NT2/D1 (cell line): ENCODE data around the gene KCNK3.

Experiments
- YY1 ChIP-seq: IDR thresholded peaks from 2 replicates; pipeline ENCODE4 v1.6.1; 2011; ENCODE audit not compliant: insufficient read length, insufficient read depth
- ZNF274 ChIP-seq: IDR thresholded peaks from 2 replicates; pipeline ENCODE4 v1.6.1; 2011; ENCODE audit warnings: mild to moderate bottlenecking, low read depth, low read length

DNA sequence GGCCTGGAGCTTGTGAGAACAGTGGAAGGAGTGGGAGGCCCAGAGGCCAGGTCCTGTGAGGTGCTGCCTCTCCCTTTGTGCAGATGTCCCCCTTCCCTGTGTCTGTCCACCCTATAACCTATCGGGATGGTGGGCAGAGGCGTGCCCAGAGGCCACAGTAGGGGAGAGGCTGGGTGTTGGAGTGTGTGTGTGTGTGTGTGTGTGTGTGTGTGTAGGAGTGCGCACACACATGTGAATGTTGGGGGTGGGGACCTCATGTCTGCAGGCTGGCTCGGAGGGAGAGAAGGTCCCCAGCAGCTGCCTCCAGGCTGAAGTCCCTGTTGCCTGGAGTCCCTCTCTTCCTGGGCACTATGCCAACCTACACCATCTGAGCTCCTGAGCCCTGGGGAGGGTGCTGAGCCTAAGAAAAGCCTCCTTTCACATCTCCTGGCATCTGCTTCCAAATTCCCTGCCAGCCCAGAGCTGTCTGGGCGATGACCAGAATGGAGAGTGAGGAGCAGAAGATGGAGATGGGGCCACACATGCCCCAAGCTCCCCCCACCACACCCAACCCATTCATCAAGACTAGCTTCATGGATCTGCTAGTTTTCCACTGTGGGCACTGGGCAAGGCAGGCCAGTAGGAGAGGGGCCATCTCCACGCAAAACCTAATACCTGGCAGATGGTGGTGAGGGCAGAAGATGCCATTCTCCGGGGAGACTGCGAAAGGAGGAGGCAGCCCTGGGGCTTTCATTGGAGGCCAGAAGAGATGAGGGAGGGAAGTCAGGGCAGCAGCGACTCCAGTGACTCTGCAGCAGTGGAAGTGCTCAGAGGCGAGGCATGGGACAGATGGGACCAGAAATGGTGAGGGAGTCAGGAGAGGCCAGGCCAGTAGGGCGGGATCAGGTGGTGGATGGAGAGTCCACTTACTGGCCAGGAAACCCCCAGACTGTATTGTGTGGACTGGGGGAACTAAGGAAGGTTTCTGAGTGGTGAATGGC is 20.3 kb downstream of the KCNK3 start:
- TF ChIP-seq ZNF274 (no peak), YY1 (no peak)
